Left lobe of liver (tissue), 2 donors: ENCODE results near the gene RAD21L1. TPM values are rescaled to one million over a fixed set of nuclear protein-coding genes. Genes with fewer than 3 reads are reported as not detected.
"Not testable (repeated sequence)": the region's sequence is repeated elsewhere in the genome, so short reads cannot be mapped to it uniquely, and the experiment has no call there.

Experiments used
- ATAC-seq: fragments of 200-7000 bp; cut with Tn5 transposase; one replicate; pipeline ENCODE4 v1.9.1; 2020; ENCODE audit warnings: mild to moderate bottlenecking, moderate library complexity
- DNase-seq: peaks from one replicate; pipeline ENCODE4 v3.0.0-alpha.2; 2020; ENCODE audit warnings: low spot score
- total RNA-seq: library from RNA; stranded (reverse); gene quantifications from one replicate; pipeline ENCODE4 v1.2.1, GENCODE V29; 2021
- donor health status: DM: no; HTN: no; CAD: no; lungs with moderate emphysema.
- donor health status: DM: no; HTN: yes; CAD: no.

The RAD21L1 gene
- total RNA-seq, 1 donor from 2014 or later = not detected

GRCh38 chr20:1199212-1199873 lies 26.5 kb upstream of the RAD21L1 start:
- DNase-seq (no peak), ATAC-seq (no peak)

GRCh38 chr20:1199964-1200363 lies 25.9 kb upstream of the RAD21L1 start:
- ATAC-seq = no peak

GRCh38 chr20:1202762-1203504 lies 22.9 kb upstream of the RAD21L1 start, which contains the start of gene C20orf202:
C20orf202 (plus strand) TSS chr20:1203454; CDS start chr20:1203586, 132 bp downstream.
- ATAC-seq (no peak), DNase-seq (no peak)

More at GRCh38 chr20:1199964-1200363, 25.9 kb upstream of the RAD21L1 start:
- no peak for DNase-seq

GRCh38 chr20:1203630-1204029 lies 22.2 kb upstream of the RAD21L1 start:
- DNase-seq = no peak
- no peak for ATAC-seq

GRCh38 chr20:1204113-1204512 lies 21.7 kb upstream of the RAD21L1 start:
- ATAC-seq = no peak
- DNase-seq = no peak

GRCh38 chr20:1204576-1204975 lies 21.3 kb upstream of the RAD21L1 start:
- ATAC-seq = no peak
- no peak for DNase-seq

- DNase-seq (no peak), ATAC-seq (no peak)
Measured at GRCh38 chr20:1205802-1206201, 20.0 kb upstream of the RAD21L1 start.

GRCh38 chr20:1206366-1207148 lies 19.3 kb upstream of the RAD21L1 start:
- ATAC-seq (no peak), DNase-seq (no peak)

GRCh38 chr20:1207293-1207878 lies 18.5 kb upstream of the RAD21L1 start:
- no peak for ATAC-seq
- no peak for DNase-seq

- no peak for DNase-seq
- no peak for ATAC-seq
Measured at GRCh38 chr20:1209447-1210387, 16.1 kb upstream of the RAD21L1 start.

GRCh38 chr20:1210501-1210900 lies 15.3 kb upstream of the RAD21L1 start:
- DNase-seq = no peak
- ATAC-seq = no peak

GRCh38 chr20:1212023-1212422 lies 13.8 kb upstream of the RAD21L1 start:
- ATAC-seq = no peak
- DNase-seq = no peak

- peak; percentile 64 for DNase-seq
- peak; percentile 99 for ATAC-seq
Measured at GRCh38 chr20:1212607-1213396, 13.0 kb upstream of the RAD21L1 start.

GRCh38 chr20:1214838-1215261 lies 11.0 kb upstream of the RAD21L1 start:
- ATAC-seq (no peak), DNase-seq (no peak)

- DNase-seq (no peak), ATAC-seq (no peak)
Measured at GRCh38 chr20:1215386-1216170, 10.3 kb upstream of the RAD21L1 start.

GRCh38 chr20:1216527-1217427 lies 9.1 kb upstream of the RAD21L1 start:
- not testable (repeated sequence) for DNase-seq, ATAC-seq

GRCh38 chr20:1222750-1223149 lies 3.1 kb upstream of the RAD21L1 start:
- not testable (repeated sequence) for ATAC-seq, DNase-seq
